Measurements from ENCODE around the gene SEPTIN1. TPM values are rescaled to one million over a fixed set of nuclear protein-coding genes. Genes with fewer than 3 reads are reported as not detected.
A peak's percentile ranks its signal among the peaks of the same experiment; 100 is the strongest.

Gene SEPTIN1, protein sequence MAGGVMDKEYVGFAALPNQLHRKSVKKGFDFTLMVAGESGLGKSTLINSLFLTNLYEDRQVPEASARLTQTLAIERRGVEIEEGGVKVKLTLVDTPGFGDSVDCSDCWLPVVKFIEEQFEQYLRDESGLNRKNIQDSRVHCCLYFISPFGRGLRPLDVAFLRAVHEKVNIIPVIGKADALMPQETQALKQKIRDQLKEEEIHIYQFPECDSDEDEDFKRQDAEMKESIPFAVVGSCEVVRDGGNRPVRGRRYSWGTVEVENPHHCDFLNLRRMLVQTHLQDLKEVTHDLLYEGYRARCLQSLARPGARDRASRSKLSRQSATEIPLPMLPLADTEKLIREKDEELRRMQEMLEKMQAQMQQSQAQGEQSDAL
- total RNA-seq = 100 to 1,000 TPM; 383 to 413 TPM

DNA sequence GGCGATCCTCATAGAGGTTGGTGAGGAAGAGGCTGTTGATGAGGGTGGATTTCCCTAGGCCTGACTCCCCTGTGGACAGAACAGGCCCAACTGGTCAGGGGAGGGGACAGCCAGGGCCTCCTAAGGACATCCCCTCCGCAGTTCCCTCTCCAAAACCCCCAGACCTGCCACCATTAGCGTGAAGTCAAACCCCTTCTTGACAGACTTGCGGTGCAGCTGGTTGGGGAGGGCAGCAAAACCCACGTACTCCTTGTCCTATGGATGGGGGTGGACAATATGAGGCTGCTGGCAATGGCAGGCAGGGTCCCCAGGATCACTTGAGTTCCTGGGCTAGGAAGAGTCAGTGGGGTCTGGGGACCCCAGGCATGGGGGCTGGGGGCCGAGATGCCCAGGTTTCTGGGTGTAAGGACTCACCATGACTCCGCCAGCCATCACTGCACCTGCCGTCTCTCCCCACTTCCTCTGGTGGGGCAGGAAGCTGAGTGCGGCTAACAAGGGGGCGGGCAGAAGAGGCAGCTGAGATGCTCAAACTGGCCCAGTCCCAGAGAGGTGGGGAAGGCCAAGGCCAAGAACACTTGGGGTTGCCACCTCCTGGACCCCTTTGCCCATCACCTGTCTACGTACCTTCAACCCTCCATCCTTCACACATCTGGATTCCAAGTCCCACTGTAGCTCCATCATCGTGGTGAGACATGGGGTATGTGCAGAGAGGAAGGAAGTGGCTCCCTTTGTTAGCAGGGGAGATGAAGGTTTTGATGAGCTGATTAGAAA is at the start of gene SEPTIN1:
SEPTIN1 (minus strand) TSS at position 451 of the 771 bp plus-strand sequence; CDS start at position 432, 19 bp downstream.
- ChIA-PET CTCF (interaction anchor here (0.8 to 2.8 kb wide), 15 partner anchors 9 to 233 kb away, joined by 3 to 21 read pairs (median 6); partner anchors contain the start of genes DCTPP1, ZNF48 and ZNF771), POLR2A (interaction anchor here (0.6 to 1.2 kb wide), 4 partner anchors 11 to 250 kb away, joined by 3 to 9 read pairs (median 4); partner anchors contain the start of gene ZNF48)
- peak; percentile 87 for DNase-seq
- no peaks in the 10 kb centered on the region for H3K27me3 Mint-ChIP-seq
- H3K9me3 Mint-ChIP-seq = no peaks in the 10 kb centered on the region
- peaks cover 59% of the 10 kb centered on the region for H3K4me1 Mint-ChIP-seq
- peaks cover 41% of the 10 kb centered on the region for H3K36me3 Mint-ChIP-seq (ENCODE audit: low read depth)
- H3K27ac Mint-ChIP-seq = peak within 1 kb of the TSS; percentile 90
- H3K4me3 Mint-ChIP-seq = peak within 1 kb of the TSS; percentile 90

DNA sequence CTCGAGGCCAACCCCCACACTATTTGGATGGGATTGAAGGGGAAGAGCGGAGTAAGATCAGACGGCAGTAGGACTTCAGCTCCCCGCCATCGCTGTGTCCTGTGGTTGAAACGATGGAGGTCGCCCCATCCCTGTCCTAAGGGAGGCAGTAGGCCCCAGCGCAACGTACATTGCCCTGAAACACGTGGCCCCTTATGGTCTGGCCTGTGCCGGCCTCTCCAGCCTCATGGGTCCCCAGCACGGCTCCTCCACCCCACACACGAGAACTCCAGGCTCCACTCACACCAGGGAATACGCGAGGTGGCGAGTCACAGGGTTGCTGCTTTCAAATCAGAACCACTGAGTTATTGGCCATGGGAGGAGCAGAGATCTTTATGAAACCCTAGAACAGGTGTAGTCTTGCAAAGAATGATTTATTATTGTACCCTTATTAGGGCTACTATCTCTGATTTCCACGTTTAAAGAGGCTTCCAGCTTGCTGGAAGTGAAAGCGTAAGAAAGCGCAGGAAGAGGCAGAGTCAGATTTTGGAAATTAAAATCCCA is 48.1 kb upstream of the SEPTIN1 start:
- ChIA-PET POLR2A (interaction anchor here (0.6 to 1.1 kb wide), 6 partner anchors 13 to 205 kb away, joined by 3 to 6 read pairs (median 4); no protein-coding TSS in a partner anchor), CTCF (interaction anchor here (0.8 to 2.1 kb wide), 35 partner anchors 9 to 339 kb away, joined by 3 to 17 read pairs (median 5); partner anchors contain the start of genes ITGAL, SEPTIN1, TBC1D10B and TBX6)
- Mint-ChIP-seq H3K27me3 (no peaks in the 10 kb centered on the region), H3K9me3 (no peaks in the 10 kb centered on the region), H3K27ac (no peak overlapping the region), H3K4me1 (peaks cover 41% of the 10 kb centered on the region), H3K4me3 (no peak overlapping the region), H3K36me3 (ENCODE audit: low read depth) (peaks cover 20% of the 10 kb centered on the region)
- DNase-seq = no peak

DNA sequence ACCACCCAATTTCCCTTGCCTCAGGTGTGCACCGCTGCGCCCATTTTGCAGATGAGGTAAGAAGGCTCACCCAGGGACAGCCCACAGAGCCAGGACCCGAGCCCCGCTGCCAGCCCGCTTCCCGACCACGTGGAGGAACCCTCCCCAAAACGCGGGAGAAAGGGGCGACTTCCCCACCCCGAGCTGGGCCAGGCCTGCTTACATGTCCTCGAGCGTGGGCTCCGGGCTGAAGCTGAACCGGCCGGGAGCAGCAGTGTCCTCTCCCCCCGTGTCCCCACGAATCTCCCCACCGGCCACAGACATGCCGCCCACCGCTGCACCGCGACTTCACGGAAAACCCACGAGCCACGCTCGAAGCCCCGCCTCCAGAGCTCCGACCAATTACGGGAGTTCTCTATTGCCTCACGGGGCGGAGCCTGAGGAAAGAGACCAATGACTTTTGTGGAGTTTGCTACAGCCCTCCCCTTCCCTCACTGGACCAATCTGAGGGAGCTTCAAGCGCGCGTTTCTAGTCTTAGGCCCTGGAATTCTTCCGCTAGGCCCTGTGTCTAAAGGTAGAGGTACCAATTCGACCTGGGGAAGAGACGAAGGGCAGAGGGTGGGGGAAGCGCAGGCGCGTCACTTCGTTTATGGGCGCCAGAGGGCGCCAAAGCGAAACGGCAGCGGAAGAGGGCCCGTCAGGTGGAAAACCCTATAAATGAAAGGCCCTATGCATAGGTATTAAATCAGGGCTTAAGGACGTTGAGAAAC is 47.5 kb upstream of the SEPTIN1 start, which contains the start of gene DCTPP1:
DCTPP1 (minus strand) TSS at position 353 of the 750 bp plus-strand sequence; CDS start at position 303, 50 bp downstream.
- Mint-ChIP-seq H3K4me3 (no peak within 1 kb of the TSS), H3K4me1 (peaks cover 38% of the 10 kb centered on the region), H3K9me3 (no peaks in the 10 kb centered on the region), H3K27me3 (no peaks in the 10 kb centered on the region), H3K27ac (no peak within 1 kb of the TSS), H3K36me3 (ENCODE audit: low read depth) (peaks cover 19% of the 10 kb centered on the region)
- peak; percentile 99 for DNase-seq
- ChIA-PET POLR2A (interaction anchor here (0.5 to 1.1 kb wide), 8 partner anchors 12 to 206 kb away, joined by 3 to 6 read pairs (median 3); partner anchors contain the start of gene ZNF689), CTCF (interaction anchor here (0.6 to 2.1 kb wide), 54 partner anchors 9 to 375 kb away, joined by 3 to 17 read pairs (median 4); partner anchors contain the start of genes ITGAL, SEPTIN1, TBC1D10B and TBX6)

DNA sequence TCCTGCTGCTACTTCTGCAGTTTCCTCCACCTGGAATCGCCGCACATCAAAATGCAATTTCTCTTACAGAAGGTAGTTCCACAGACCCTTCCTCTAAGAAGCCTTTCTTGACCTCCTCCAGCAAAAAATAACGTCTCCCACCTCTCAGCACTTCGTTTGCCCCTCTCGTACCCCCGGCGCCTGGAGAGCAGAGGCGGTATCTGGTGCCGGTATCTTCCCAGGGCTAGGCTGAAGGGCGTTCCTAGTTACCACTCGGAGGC is 47.0 kb upstream of the SEPTIN1 start:
- Mint-ChIP-seq H3K27ac (no peak overlapping the region), H3K4me3 (no peak overlapping the region), H3K27me3 (no peaks in the 10 kb centered on the region), H3K4me1 (peaks cover 33% of the 10 kb centered on the region), H3K36me3 (ENCODE audit: low read depth) (peaks cover 19% of the 10 kb centered on the region), H3K9me3 (no peaks in the 10 kb centered on the region)
- ChIA-PET POLR2A (interaction anchor here (0.5 to 1.0 kb wide), 6 partner anchors 11 to 205 kb away, joined by 3 to 6 read pairs (median 3); partner anchors contain the start of gene ZNF689), CTCF (interaction anchor here (0.6 to 2.1 kb wide), 52 partner anchors 9 to 375 kb away, joined by 3 to 17 read pairs (median 4); partner anchors contain the start of genes ITGAL, SEPTIN1, TBC1D10B and TBX6)
- DNase-seq = no peak

DNA sequence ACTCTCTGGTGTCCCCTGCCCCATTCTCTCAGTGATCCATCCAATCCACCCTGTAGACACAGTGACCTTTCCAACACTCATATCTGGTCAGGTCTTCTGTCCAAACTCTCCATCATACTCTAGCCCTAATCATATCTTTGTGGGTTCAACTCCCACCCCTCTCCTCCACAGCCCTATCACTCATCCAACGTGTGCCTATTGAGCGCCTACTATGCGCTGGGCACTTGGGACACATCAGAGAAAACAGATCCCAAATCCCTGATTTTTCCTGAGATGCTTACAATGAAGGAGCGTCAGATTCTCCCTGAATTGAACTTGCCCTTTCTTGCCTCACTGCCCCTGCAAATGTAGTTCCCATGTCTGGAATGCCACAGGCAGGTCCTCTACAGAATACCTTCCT is 45.7 kb upstream of the SEPTIN1 start:
- Mint-ChIP-seq H3K4me3 (peak overlapping the region; percentile 20), H3K36me3 (ENCODE audit: low read depth) (peaks cover 29% of the 10 kb centered on the region)
- CTCF ChIA-PET = interaction anchor here (1.8 to 2.0 kb wide), 2 partner anchors 10 to 16 kb away, joined by 6 to 7 read pairs; no protein-coding TSS in a partner anchor

DNA sequence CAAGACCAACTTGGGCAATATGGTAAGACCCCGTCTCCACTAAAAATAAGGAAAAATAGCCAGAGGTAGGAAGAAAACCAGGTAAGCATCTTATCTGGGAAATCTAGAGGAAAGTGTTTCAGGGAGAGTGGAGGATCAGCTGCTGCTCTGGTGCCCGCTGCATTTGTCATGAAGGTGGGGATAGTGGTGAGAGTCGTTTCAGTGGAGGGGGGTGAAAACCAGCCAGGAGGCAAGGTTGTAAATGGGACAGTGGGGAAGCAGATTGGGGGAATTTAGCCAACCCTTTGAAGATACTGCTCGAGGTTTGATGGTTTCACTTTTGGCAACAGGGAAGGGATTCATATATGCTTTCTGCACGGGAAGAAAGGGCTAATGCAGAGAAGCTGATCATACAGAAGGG is 38.6 kb upstream of the SEPTIN1 start:
- ChIA-PET CTCF (interaction anchor here (0.6 to 5.5 kb wide), 6 partner anchors 9 to 103 kb away, joined by 3 to 47 read pairs (median 4); partner anchors contain the start of genes DCTPP1 and ZNF771), POLR2A (no interaction called here)
- Mint-ChIP-seq H3K4me3 (no peak overlapping the region), H3K4me1 (peaks cover 33% of the 10 kb centered on the region), H3K9me3 (no peaks in the 10 kb centered on the region), H3K27me3 (no peaks in the 10 kb centered on the region), H3K36me3 (ENCODE audit: low read depth) (peaks cover 32% of the 10 kb centered on the region), H3K27ac (no peak overlapping the region)
- DNase-seq = no peak

More for the DNA sequence above, 45.7 kb upstream of the SEPTIN1 start:
- no peaks in the 10 kb centered on the region for H3K9me3 Mint-ChIP-seq
- peaks cover 25% of the 10 kb centered on the region for H3K4me1 Mint-ChIP-seq
- no peaks in the 10 kb centered on the region for H3K27me3 Mint-ChIP-seq
- POLR2A ChIA-PET = no interaction called here
- H3K27ac Mint-ChIP-seq = peak overlapping the region; percentile 20
- no peak for DNase-seq

DNA sequence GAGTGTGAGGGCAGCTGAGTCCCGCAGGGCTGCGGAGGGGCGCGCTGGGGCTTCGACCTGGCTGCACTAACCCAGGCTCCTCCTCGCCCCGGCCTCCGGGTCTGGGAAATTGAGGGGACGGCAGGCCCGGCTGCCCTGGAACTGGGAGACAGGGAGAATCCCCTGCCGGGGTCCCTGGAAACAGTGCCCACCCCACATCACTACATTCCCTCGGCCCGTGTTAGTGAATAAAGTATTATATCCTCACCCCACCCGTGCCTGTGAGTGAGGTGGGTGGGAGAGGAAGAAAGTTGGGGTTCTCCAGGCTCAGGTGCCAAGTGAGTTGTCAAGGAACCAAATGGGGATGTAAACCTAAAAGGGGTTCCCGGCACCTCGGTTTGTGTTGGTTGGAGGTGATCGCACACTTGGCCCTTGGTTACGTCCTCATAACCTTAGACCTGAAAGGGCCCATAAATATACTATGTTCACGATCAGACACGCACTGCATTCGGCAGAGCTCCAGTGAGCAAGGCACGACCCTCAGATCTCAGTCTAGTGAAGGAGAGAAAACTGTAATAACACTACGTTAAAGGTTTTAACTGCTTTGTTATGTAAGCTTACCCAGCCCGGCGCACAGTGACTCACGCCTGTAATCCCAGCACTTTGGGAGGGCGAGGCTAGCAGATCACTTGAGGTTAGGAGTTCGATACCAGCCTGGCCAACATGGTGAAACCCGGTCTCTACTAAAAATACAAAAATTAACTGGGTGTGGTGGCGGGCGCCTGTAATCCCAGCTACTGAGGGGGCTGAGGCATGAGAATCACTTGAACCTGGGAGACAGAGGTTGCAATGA is 36.2 kb upstream of the SEPTIN1 start:
- ChIA-PET POLR2A (interaction anchor here (0.5 to 1.5 kb wide), 6 partner anchors 8 to 192 kb away, joined by 3 to 6 read pairs (median 3); partner anchors contain the start of genes DCTPP1, ZNF689 and ZNF747), CTCF (interaction anchor here (0.6 to 5.5 kb wide), 14 partner anchors 9 to 327 kb away, joined by 3 to 47 read pairs (median 4); partner anchors contain the start of genes DCTPP1 and ZNF771)
- peak overlapping the region; percentile 78 for H3K27ac Mint-ChIP-seq
- H3K9me3 Mint-ChIP-seq = no peaks in the 10 kb centered on the region
- peaks cover 21% of the 10 kb centered on the region for H3K36me3 Mint-ChIP-seq (ENCODE audit: low read depth)
- DNase-seq = no peak
- H3K27me3 Mint-ChIP-seq = no peaks in the 10 kb centered on the region
- peaks cover 35% of the 10 kb centered on the region for H3K4me1 Mint-ChIP-seq
- peak overlapping the region; percentile 59 for H3K4me3 Mint-ChIP-seq

DNA sequence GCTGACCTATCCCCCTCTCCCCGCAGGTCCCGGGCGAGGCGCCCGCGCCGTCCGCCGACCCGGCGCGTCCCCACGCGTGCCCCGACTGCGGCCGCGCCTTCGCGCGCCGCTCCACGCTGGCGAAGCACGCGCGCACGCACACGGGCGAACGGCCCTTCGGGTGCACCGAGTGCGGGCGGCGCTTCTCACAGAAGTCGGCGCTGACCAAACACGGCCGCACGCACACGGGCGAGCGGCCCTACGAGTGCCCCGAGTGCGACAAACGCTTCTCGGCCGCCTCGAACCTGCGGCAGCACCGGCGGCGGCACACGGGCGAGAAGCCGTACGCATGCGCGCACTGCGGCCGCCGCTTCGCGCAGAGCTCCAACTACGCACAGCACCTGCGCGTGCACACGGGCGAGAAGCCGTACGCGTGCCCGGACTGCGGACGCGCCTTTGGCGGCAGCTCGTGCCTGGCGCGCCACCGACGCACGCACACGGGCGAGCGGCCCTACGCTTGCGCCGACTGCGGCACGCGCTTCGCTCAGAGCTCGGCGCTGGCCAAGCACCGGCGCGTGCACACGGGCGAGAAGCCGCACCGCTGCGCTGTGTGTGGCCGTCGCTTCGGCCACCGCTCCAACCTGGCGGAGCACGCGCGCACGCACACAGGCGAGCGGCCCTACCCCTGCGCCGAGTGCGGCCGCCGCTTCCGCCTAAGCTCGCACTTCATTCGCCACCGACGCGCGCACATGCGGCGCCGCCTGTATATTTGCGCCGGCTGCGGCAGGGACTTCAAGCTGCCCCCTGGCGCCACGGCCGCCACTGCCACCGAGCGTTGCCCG is 35.4 kb upstream of the SEPTIN1 start:
- H3K36me3 Mint-ChIP-seq (ENCODE audit: low read depth) = peaks cover 17% of the 10 kb centered on the region
- peak overlapping the region; percentile 59 for H3K4me3 Mint-ChIP-seq
- H3K27ac Mint-ChIP-seq = peak overlapping the region; percentile 31
- CTCF ChIA-PET = interaction anchor here (0.6 to 5.5 kb wide), 15 partner anchors 10 to 327 kb away, joined by 3 to 47 read pairs (median 3); partner anchors contain the start of genes DCTPP1 and ZNF771
- peak; percentile 90 for DNase-seq
- H3K9me3 Mint-ChIP-seq = no peaks in the 10 kb centered on the region
- peaks cover 35% of the 10 kb centered on the region for H3K4me1 Mint-ChIP-seq
- POLR2A ChIA-PET = interaction anchor here (0.5 to 1.5 kb wide), 9 partner anchors 9 to 193 kb away, joined by 3 to 6 read pairs (median 3); partner anchors contain the start of genes DCTPP1, ZNF689 and ZNF747
- no peaks in the 10 kb centered on the region for H3K27me3 Mint-ChIP-seq

DNA sequence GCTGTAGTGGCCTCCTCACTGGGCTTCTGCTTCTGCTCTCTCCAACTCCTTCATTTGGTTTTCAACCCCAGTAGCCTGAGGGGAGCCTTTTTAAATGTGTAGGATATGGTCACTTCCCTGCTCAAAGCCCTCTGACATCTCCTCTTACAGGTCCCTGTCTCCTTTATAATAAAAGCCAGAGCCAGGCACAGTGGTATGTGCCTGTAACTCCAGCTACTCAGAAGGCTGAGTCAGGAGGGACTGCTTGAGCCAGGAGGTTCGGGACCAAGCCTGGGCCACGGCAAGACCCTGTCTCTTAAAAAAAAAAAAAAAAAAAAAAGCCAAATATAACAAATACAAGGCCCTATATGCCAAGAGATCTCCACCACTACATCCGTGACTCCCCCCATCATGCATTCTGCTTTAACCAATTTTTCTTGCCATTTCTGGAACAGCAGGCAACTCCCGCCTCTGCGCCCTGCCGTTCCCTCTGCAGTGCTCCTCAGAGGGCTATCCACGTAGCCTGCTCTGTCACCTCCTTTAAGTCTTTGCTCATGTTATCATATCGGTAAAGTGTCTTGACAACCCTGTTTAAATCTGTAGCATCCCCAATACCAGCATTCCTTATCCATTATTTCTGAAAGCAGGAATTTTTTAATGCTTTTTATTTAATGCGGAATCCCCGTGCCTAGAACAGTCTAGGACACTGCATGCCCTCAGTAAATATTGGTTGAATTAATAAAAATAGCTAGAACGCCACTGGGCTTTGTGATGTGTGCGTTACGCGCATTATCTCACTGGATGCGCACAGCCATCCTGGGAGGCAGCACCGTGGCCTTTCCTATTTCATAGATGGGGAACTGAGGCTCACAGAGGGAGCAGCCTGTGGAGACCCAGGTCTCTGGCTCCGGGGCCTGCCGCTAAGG is 34.5 kb upstream of the SEPTIN1 start:
- Mint-ChIP-seq H3K27ac (peak overlapping the region; percentile 6), H3K27me3 (no peaks in the 10 kb centered on the region), H3K4me1 (peaks cover 39% of the 10 kb centered on the region), H3K9me3 (no peaks in the 10 kb centered on the region), H3K4me3 (peak overlapping the region; percentile 31), H3K36me3 (ENCODE audit: low read depth) (peaks cover 17% of the 10 kb centered on the region)
- DNase-seq = no peak
- ChIA-PET POLR2A (interaction anchor here (0.6 to 1.5 kb wide), 6 partner anchors 13 to 194 kb away, joined by 3 to 6 read pairs (median 3); partner anchors contain the start of genes DCTPP1 and ZNF689), CTCF (interaction anchor here (0.8 to 5.5 kb wide), 13 partner anchors 9 to 326 kb away, joined by 3 to 47 read pairs (median 4); partner anchors contain the start of genes DCTPP1 and ZNF771)
